NCI-H2081 (cell line): ENCODE data around the gene SPRR4.
"Not testable (repeated sequence)": the region's sequence is repeated elsewhere in the genome, so short reads cannot be mapped to it uniquely, and the experiment has no call there.

ENCODE experiments used
- DNase-seq, 2 experiments: peaks; one replicate each; lab custom pipeline; 2025; lab: John Stamatoyannopoulos, UW

SPRR4 gene

DNA sequence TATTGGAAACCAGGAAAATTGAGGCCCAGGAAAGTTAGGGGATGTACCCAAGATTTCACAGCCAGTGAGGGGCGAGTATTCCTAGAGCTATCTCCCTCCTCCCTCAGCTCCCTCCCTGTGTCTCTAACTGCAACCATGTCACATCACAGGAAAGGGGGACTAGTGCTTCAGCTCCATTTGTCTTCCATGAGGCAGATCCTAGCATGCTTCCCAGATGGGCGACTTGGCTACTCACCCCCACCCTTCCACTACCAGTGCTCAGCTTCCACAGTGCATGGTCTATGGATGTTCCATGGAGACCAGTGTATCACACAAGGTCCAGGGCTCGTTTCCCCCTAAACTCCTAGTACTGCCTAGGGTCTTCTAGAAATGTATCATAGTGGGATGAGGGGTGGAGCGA, 4.6 kb upstream of the SPRR4 start:
- no peak for DNase-seq

GRCh38 chr1:152967201-152967600, 3.2 kb upstream of the SPRR4 start:
- DNase-seq, result no peak

DNA sequence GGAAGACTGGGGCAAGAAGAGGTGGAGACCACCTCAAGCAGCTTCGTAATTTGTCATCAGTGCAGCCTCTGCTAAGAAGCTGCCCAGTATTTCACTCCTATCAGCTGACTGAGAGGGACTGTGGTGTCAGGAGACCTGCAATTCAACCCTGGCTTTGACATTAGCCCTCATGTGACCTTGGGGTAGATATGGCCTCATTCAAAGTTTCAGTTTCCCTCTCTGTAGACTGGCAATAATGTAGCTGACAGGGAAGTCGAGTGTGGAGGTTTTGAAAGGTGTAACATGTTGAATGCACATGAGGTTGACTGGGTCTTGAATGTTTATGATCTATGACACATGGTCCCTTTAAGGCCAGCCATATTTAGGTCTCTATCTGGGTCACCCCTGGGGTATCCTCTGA, 2.2 kb upstream of the SPRR4 start:
- no peak for DNase-seq

GRCh38 chr1:152969036-152969435, 1.4 kb upstream of the SPRR4 start:
- DNase-seq, result no peak

- no peak for DNase-seq
Measured at GRCh38 chr1:152972196-152972886, 1.9 kb downstream of the SPRR4 start.

DNA sequence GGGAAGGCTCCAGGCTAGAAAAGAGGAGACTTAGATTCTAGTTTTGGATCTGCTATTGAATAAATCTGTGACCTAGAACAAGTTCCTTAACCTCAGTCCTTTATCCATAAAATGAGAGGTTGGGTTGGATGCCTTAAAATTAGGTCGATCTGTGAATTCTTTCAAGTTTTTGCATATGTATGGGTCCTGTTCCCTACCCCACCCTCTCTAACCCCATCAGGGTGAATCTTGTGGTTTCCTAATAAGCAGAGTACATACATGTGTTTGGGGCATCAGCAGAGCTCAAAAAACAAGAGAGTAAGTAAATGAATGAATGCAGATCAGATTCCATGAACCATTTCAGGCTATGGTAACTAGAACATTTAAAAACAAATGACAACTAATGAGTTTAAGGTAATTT, 6.2 kb downstream of the SPRR4 start:
- DNase-seq, result no peak

GRCh38 chr1:152977614-152978013, 7.2 kb downstream of the SPRR4 start:
- no peak for DNase-seq

DNA sequence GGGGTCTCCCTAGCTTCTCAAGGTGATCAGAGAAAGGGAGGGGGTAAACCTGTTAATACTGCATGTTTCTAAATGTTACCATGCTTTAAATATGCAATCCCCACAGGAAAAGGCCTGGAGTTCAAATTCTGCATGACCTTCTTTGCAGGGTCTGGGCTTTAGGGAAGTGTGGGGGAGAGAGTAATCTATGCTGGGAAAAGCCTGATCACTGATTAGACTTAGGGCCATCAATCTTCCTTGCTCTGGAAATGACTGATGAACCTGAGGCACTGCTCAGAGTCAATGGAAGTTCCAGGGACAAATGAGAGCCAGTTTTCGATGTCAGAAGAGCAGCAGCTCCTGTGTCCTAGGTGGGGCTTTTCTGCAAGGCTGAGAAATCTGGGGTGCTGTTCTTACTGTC, 10.2 kb downstream of the SPRR4 start:
- DNase-seq, result no peak

DNA sequence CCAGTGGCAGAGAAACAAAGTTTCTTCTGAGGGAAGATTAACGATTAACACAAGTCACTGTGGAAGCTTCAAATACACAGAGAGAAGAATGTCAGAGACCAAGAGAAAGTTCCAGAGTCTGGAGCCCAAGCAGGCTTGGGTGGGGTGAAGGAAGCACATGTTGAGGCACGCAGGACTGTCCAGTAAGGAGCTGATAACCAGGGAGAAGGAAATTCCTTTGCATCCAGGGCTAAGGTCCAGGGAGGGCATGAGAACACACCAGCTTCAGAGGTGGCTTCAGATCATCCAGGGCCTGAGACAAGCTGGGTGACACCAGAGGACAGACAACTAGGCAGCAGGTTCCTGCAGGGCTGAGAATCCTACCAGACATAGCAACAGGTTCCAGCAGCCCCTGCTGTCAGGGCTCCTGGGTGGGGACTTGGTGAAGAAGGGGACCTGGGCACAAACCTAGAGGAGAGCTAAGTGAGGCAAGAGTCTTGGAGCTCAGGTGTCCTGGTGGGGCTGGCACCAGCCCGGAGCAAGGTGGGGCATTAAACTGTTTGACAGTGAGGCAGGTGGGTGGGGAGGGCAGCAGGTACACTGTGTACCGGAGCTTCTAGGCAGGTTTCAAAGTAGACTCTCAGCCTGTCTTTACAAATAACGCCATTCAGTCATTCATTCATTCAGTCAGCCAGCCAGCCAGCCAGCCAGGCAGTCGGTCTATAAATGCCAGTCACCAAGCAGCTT, 10.9 kb downstream of the SPRR4 start:
- DNase-seq, result no peak

- no peak for DNase-seq
Measured at GRCh38 chr1:152982076-152982475, 11.6 kb downstream of the SPRR4 start.

GRCh38 chr1:152983234-152983633, 12.8 kb downstream of the SPRR4 start:
- DNase-seq, result no peak

- no peak for DNase-seq
Measured at GRCh38 chr1:152983743-152984142, 13.3 kb downstream of the SPRR4 start, which contains the start of gene SPRR1A. Gene SPRR1A, plus strand, starts transcription at chr1:152984081. Its CDS starts 1,150 bp downstream, at chr1:152985231.

- DNase-seq, result no peak
Measured at GRCh38 chr1:152986578-152986977, 16.1 kb downstream of the SPRR4 start.

GRCh38 chr1:152993186-152993585, 22.7 kb downstream of the SPRR4 start:
- DNase-seq, result no peak

DNA sequence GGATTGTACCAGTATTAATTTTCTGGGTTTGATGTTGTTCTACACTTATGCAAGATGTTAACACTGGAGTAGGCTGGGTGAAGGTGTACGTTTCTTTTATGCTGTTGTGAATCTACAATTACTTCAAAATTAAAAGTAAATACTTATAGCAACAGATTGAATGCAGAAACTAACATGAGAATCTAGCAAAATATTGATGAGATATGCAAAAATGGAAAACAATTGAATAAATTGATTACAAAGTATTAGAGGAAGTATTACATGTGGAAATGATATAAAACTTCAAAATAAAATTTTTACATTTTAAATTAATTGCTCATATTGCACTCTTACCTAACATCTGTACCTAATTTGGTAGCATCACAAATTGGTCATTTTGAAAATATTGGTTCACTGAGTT, 25.4 kb downstream of the SPRR4 start:
- no peak for DNase-seq

DNA sequence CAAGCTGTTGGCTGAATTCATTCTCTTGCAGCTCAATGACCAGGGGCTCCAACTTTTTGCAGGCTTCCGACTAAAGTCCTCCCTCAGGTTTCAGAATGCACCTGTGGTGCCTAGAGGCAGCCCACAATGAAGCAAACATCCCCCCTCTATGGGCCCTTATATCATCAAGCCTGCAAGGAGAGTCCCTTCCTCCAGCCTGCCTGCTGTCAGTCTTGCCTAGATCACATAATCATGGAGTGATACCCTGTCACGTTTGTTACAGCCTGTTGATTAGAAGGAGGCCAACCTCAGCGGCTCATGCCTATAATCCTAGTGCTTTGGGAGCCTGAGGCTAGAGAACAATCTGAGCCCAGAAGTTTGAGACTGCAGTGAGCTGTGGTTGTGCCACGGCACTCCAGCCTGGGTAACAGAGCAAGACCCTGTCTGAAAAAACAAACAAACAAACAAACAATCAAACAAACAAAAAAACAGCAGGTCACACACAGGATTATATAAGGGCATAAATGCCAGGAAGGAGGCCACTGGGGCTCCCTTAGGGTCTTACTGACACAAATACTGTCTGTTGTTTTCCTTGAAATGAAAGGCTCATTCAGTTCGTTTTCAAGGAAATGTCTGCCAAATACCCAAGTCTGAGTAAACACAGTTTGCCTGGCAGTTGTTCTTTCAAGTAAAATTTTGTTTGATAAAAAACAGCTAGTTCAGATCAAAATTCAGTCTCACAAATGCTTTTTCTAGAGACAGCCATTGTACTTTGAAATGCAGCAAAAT, 26.4 kb downstream of the SPRR4 start:
- no peak for DNase-seq

DNA sequence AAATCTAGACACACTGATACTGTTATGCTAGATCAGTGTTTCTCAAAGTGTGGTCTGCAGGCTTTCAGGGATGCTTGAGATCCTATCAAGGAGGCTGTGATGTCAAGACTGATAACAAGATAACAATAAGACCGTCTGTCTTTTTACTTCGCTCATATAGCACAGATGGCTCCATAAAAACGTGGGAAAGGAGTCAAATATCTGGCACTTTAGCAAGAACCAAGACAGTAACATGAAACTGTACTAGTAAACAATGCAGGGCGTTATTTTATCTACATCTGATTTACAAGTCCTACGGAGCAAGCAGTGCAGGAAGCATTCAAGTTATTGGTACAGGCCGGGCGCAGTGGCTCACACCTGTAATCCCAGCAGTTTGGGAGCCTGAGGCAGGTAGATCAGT, 27.5 kb downstream of the SPRR4 start:
- DNase-seq, result no peak

- DNase-seq, result no peak
Measured at GRCh38 chr1:152998476-152998875, 28.0 kb downstream of the SPRR4 start.

DNA sequence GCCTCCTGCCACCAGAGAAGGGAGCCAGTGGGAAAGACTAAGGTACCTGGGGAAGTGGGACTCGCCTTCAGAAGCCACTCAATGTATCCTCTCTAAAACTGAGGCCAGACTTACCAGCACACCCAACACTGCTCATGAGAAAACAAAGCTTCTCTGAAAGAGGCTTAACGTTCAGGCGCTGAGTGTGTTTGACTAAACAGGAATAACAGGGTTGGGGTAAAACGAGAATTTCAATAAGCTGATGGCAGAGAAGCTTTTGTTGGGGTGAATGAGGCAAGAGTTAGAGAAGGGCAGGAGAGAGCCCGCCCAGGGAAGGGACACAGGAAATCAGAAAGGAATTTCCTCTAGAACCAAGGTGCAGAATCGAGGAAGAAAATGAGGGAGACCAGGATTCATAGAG, 29.4 kb downstream of the SPRR4 start:
- DNase-seq, result no peak

DNA sequence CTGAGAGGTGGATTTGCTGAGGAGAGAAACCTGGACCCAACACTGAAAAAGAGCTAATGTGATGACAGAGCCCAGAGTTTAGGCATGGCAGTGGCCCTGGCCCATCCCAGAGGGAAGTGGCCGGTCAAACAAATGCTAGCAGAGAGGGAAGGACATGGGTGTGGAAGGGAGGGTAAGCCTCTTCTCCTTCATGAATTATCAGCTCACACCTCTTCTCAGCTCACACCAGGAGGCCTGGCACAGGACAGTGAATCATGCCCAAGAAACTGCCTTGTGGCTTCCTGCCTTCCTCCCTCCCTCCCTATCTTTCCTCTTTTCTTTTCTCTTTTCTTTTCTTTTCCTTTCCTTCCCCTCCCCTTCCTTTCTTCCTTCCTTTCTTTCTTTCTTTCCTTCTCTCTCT, 29.8 kb downstream of the SPRR4 start:
- DNase-seq, result no peak

DNA sequence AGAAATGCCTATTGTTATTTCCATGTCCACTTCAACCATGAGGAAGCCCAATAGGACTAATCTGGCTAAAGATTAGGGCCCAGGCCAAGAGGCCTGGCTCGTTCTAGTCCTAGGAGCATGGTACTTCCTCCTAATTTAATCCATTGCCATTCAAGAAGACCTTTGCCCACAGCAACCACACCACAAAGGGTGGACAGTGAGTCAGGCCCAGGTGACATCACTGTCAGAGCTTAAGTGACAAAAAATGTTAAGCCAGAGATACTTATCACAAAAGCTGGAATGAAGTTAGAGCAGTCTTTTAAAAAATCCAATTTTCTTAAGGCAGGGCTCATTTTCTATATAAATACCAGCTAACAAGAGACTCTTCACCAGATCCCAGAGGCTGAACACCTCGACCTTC, 30.9 kb downstream of the SPRR4 start, which contains the start of gene SPRR3:
TSS of gene SPRR3 (plus strand) at position 368 of the 400 bp plus-strand sequence. CDS start 1,272 bp downstream, outside the sequence.
- no peak for DNase-seq

GRCh38 chr1:153011235-153011758, 40.8 kb downstream of the SPRR4 start:
- DNase-seq, result not testable (repeated sequence)
